Measurements from ENCODE around the gene USHBP1. TPM values are rescaled to one million over a fixed set of nuclear protein-coding genes. Genes with fewer than 3 reads are reported as not detected.

The USHBP1 gene
- total and polyA plus RNA-seq, 2 of the 13 experiments (the other 11 are each of a cell fraction or from before 2014, with no cell fraction given): 0.15 to 1.5 TPM

DNA sequence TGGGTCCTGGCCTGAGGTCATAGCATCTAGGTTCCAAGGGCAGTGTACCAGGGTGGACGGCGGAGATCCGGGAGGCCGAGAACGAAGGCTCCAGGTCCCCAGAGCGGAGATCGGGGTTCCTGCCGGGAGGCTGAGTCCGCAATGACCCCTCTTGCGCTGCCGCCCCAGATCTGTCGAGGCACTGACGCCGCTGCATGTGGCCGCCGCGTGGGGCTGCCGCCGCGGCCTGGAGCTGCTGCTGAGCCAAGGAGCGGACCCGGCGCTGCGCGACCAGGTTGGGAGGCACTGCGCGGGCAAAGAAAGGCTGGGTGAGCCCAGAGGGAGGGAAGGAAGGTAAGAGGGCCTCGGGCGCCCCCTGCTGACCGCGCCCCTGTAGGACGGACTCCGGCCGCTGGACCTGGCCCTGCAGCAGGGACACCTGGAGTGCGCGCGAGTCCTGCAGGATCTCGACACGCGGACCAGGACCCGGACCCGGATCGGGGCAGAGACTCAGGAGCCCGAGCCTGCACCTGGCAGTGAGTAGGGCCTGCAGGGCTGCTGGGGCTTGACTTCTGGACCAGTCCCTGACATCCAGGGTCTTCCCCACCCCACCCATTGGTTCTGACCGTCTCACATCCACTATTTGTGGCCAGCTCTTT is 18.1 kb upstream of the USHBP1 start (continued):
- no peak for TF ChIP-seq ZNF674 (CRISPR knock-in tag; IDR thresholded peaks at IDR 0.05; ENCODE audit: low read depth)
- 0 out of 2 replicates have a peak, but pooled peaks have one; percentile 31 for TF ChIP-seq PITX1 (CRISPR knock-in tag; IDR thresholded peaks at IDR 0.05)
- 0 out of 2 replicates have a peak, but pooled peaks have one; percentile 48 for TF ChIP-seq ZBTB7B (CRISPR knock-in tag; IDR thresholded peaks at IDR 0.05)
- peak; percentile 84 for TF ChIP-seq ZNF776 (CRISPR knock-in tag; IDR thresholded peaks at IDR 0.05)
- TF ChIP-seq SYNCRIP (IDR thresholded peaks at IDR 0.05; ENCODE audit: insufficient read depth, low read depth, low read length): no peak
- TF ChIP-seq ZNF160 (CRISPR knock-in tag; IDR thresholded peaks at IDR 0.05): 0 out of 2 replicates have a peak, but pooled peaks have one; percentile 36
- TF ChIP-seq ARHGAP35 (CRISPR knock-in tag; IDR thresholded peaks at IDR 0.05; ENCODE audit: borderline replicate concordance): peak; percentile 56; the same call in 1 of the 2 replicates
- peak; percentile 63; the same call in 1 of the 2 replicates for TF ChIP-seq ZNF800 (CRISPR knock-in tag; IDR thresholded peaks at IDR 0.05)
- 0 out of 2 replicates have a peak, but pooled peaks have one; percentile 38 for TF ChIP-seq ZNF761 (CRISPR knock-in tag; conservative IDR thresholded peaks at IDR 0.05)
- no peak for TF ChIP-seq ZNF841 (CRISPR knock-in tag; IDR thresholded peaks at IDR 0.05; ENCODE audit: borderline replicate concordance)
- peak; percentile 80 for TF ChIP-seq UBTF (CRISPR knock-in tag; IDR thresholded peaks at IDR 0.05)
- 0 out of 2 replicates have a peak, but pooled peaks have one; percentile 40 for TF ChIP-seq ZMYM4 (CRISPR knock-in tag; IDR thresholded peaks at IDR 0.05)
- no peak for TF ChIP-seq SMYD3 (CRISPR knock-in tag; IDR thresholded peaks at IDR 0.05)
- TF ChIP-seq ZNF614 (CRISPR knock-in tag; IDR thresholded peaks at IDR 0.05; ENCODE audit: borderline replicate concordance): 0 out of 2 replicates have a peak, but pooled peaks have one; percentile 27
- TF ChIP-seq HMG20A (CRISPR knock-in tag; IDR thresholded peaks at IDR 0.05; ENCODE audit: borderline replicate concordance): no peak
- TF ChIP-seq TCF7L2 (IDR thresholded peaks at IDR 0.05; ENCODE audit: low read depth, low read length): no peak
- peak; percentile 55; the same call in 1 of the 2 replicates for TF ChIP-seq CHCHD3 (CRISPR knock-in tag; IDR thresholded peaks at IDR 0.05)
- TF ChIP-seq NR2F6 (IDR thresholded peaks at IDR 0.05): no peak
- peak; percentile 40; the same call in 1 of the 2 replicates for TF ChIP-seq NR2F6 (CRISPR knock-in tag; IDR thresholded peaks at IDR 0.05)
- TF ChIP-seq PCBP2 (optimal IDR thresholded peaks at IDR 0.05; ENCODE audit: low read depth, low read length, poor library complexity, severe bottlenecking): no peak
- TF ChIP-seq MED1 (CRISPR knock-in tag; IDR thresholded peaks at IDR 0.05): peak; percentile 49; the same call in 1 of the 2 replicates
- peak; percentile 38; the same call in 1 of the 2 replicates for TF ChIP-seq RBFOX2 (IDR thresholded peaks at IDR 0.05; ENCODE audit: low read depth, low read length)
- TF ChIP-seq, protein P1, sequence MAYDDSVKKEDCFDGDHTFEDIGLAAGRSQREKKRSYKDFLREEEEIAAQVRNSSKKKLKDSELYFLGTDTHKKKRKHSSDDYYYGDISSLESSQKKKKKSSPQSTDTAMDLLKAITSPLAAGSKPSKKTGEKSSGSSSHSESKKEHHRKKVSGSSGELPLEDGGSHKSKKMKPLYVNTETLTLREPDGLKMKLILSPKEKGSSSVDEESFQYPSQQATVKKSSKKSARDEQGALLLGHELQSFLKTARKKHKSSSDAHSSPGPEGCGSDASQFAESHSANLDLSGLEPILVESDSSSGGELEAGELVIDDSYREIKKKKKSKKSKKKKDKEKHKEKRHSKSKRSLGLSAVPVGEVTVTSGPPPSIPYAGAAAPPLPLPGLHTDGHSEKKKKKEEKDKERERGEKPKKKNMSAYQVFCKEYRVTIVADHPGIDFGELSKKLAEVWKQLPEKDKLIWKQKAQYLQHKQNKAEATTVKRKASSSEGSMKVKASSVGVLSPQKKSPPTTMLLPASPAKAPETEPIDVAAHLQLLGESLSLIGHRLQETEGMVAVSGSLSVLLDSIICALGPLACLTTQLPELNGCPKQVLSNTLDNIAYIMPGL (CRISPR knock-in tag; IDR thresholded peaks at IDR 0.05; ENCODE audit: borderline replicate concordance in 1 of 2, low read depth in 1 of 2): peak; percentile 78 to 80
- TF ChIP-seq CAMTA2 (CRISPR knock-in tag; IDR thresholded peaks at IDR 0.05; ENCODE audit: borderline replicate concordance): no peak
- peak; percentile 38; the same call in 1 of the 2 replicates for TF ChIP-seq SOX5 (CRISPR knock-in tag; IDR thresholded peaks at IDR 0.05; ENCODE audit: borderline replicate concordance)

Measured in HepG2 (cell line).